ENCODE data around the gene PNLIP.

GRCh38 chr10:116602648-116603400, 57.1 kb downstream of the PNLIP start:
- TF ChIP-seq, protein P1, sequence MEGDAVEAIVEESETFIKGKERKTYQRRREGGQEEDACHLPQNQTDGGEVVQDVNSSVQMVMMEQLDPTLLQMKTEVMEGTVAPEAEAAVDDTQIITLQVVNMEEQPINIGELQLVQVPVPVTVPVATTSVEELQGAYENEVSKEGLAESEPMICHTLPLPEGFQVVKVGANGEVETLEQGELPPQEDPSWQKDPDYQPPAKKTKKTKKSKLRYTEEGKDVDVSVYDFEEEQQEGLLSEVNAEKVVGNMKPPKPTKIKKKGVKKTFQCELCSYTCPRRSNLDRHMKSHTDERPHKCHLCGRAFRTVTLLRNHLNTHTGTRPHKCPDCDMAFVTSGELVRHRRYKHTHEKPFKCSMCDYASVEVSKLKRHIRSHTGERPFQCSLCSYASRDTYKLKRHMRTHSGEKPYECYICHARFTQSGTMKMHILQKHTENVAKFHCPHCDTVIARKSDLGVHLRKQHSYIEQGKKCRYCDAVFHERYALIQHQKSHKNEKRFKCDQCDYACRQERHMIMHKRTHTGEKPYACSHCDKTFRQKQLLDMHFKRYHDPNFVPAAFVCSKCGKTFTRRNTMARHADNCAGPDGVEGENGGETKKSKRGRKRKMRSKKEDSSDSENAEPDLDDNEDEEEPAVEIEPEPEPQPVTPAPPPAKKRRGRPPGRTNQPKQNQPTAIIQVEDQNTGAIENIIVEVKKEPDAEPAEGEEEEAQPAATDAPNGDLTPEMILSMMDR (IDR thresholded peaks at IDR 0.05), result no peak
- TF ChIP-seq POLR2A (IDR thresholded peaks at IDR 0.05; ENCODE audit: low read depth) (no peak), EP300 (IDR thresholded peaks at IDR 0.05) (no peak), POLR2AphosphoS5 (IDR thresholded peaks at IDR 0.05) (no peak)
